ENCODE results near the gene AKAP14. TPM values are rescaled to one million over a fixed set of nuclear protein-coding genes. Genes with fewer than 3 reads are reported as not detected.

Gene AKAP14
- polyA plus RNA-seq, 1 donor (not counting 4 experiments of a cell fraction or from before 2014, with no cell fraction given) = not detected

DNA sequence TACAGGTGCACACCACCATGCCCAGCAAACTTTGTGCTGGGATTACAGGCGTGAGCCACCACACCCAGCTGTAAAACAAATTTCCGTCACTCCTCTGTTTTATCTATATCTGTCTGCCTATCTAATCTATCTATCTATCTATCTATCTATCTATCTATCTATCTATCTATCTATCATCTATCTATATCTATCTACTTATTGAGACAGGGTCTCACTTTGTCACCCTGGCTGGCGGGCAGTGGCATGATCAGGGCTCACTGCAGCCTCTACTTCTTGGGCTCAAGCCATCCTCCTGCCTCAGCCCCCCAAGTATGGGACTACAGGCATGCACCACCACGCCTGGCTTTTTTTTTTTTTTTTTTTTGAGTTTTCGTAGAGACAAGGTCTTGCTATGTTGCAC lies 20.6 kb downstream of the AKAP14 start:
- DNase-seq (ENCODE audit: low read depth, low spot score) (no peak), FAIRE-seq (no peak)
- Histone ChIP-seq H3K36me3 (ENCODE audit: control insufficient read depth in 2 of 2, extremely low read depth in 1 of 2, insufficient read depth in 2 of 2, low read length in 2 of 2) (no peaks in the 10 kb centered on the region), H3K9me3 (ENCODE audit: control insufficient read depth, low read depth, low read length) (no peaks in the 10 kb centered on the region), H3K79me2 (ENCODE audit: control insufficient read depth, insufficient read depth, low read length) (no peaks in the 10 kb centered on the region), H2AFZ (ENCODE audit: control insufficient read depth, low read length) (no peak overlapping the region), H4K20me1 (ENCODE audit: control insufficient read depth, extremely low read depth, insufficient read depth, low read length) (no peaks in the 10 kb centered on the region), H3K4me1 (ENCODE audit: control insufficient read depth, extremely low read depth, insufficient read depth, low read length) (no peaks in the 10 kb centered on the region), H3K27ac (ENCODE audit: control insufficient read depth, insufficient read depth, low read length) (no peak overlapping the region), H3K4me3 (ENCODE audit: control insufficient read depth in 2 of 3, extremely low read depth in 1 of 3, insufficient read depth in 2 of 3, low read depth in 1 of 3, low read length in 3 of 3) (no peak overlapping the region), H3K9me1 (ENCODE audit: control insufficient read depth, extremely low read depth, insufficient read depth, low read length) (no peaks in the 10 kb centered on the region), H3K4me2 (ENCODE audit: control insufficient read depth, extremely low read depth, insufficient read depth, low read depth, low read length) (no peak overlapping the region), H3K9ac (ENCODE audit: control insufficient read depth, extremely low read depth, insufficient read depth, low read length) (no peak overlapping the region), H3K27me3 (ENCODE audit: control insufficient read depth, extremely low read depth, insufficient read depth, low read length) (no peaks in the 10 kb centered on the region)
- dilution Hi-C loops (cut with MboI; ENCODE audit: extremely low pct_ligation_motif_present, low sequenced_read_pairs) = no loop called here
- TF ChIP-seq, protein P1, sequence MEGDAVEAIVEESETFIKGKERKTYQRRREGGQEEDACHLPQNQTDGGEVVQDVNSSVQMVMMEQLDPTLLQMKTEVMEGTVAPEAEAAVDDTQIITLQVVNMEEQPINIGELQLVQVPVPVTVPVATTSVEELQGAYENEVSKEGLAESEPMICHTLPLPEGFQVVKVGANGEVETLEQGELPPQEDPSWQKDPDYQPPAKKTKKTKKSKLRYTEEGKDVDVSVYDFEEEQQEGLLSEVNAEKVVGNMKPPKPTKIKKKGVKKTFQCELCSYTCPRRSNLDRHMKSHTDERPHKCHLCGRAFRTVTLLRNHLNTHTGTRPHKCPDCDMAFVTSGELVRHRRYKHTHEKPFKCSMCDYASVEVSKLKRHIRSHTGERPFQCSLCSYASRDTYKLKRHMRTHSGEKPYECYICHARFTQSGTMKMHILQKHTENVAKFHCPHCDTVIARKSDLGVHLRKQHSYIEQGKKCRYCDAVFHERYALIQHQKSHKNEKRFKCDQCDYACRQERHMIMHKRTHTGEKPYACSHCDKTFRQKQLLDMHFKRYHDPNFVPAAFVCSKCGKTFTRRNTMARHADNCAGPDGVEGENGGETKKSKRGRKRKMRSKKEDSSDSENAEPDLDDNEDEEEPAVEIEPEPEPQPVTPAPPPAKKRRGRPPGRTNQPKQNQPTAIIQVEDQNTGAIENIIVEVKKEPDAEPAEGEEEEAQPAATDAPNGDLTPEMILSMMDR (optimal IDR thresholded peaks at IDR 0.05 in 1 of 3, IDR thresholded peaks at IDR 0.05 in 1 of 3, conservative IDR thresholded peaks at IDR 0.05 in 1 of 3; ENCODE audit: extremely low read depth in 1 of 3, insufficient read depth in 2 of 3, low read length in 3 of 3) = no peak
- TF ChIP-seq EZH2 (IDR thresholded peaks at IDR 0.05; ENCODE audit: low read length) = no peak

DNA sequence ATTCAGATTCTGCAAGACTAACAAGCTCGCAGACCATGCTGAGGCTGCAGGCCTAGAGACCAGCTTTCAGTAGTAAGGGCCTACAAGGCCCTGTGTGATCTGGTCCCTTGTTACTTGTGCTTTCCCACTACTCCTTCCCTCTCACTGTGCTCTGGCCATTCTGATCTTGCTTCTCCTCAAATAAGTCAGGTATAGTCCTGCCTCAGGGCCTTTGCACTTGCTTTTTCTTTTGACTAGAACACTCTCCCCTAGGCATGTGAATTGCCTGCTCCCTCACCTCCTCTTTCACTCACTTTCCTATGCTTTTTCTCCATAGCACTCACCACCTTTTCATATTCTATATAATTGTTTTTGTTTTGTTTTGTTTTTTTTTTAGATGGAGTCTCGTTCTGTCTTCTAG lies 22.2 kb downstream of the AKAP14 start:
- H3K27ac ChIP-seq (ENCODE audit: control insufficient read depth, insufficient read depth, low read length) = no peak overlapping the region
- dilution Hi-C loops (cut with MboI; ENCODE audit: extremely low pct_ligation_motif_present, low sequenced_read_pairs) = no loop called here
- no peaks in the 10 kb centered on the region for H3K27me3 ChIP-seq (ENCODE audit: control insufficient read depth, extremely low read depth, insufficient read depth, low read length)
- H3K9me1 ChIP-seq (ENCODE audit: control insufficient read depth, extremely low read depth, insufficient read depth, low read length) = no peaks in the 10 kb centered on the region
- DNase-seq (ENCODE audit: low read depth, low spot score) (no peak), FAIRE-seq (no peak)
- H3K79me2 ChIP-seq (ENCODE audit: control insufficient read depth, insufficient read depth, low read length) = no peaks in the 10 kb centered on the region
- no peak overlapping the region for H3K9ac ChIP-seq (ENCODE audit: control insufficient read depth, extremely low read depth, insufficient read depth, low read length)
- no peak overlapping the region for H3K4me3 ChIP-seq (ENCODE audit: control insufficient read depth in 2 of 3, extremely low read depth in 1 of 3, insufficient read depth in 2 of 3, low read depth in 1 of 3, low read length in 3 of 3)
- TF ChIP-seq, protein P1 (optimal IDR thresholded peaks at IDR 0.05 in 1 of 3, IDR thresholded peaks at IDR 0.05 in 1 of 3, conservative IDR thresholded peaks at IDR 0.05 in 1 of 3; ENCODE audit: extremely low read depth in 1 of 3, insufficient read depth in 2 of 3, low read length in 3 of 3) = no peak
- no peak for TF ChIP-seq EZH2 (IDR thresholded peaks at IDR 0.05; ENCODE audit: low read length)
- no peak overlapping the region for H3K4me2 ChIP-seq (ENCODE audit: control insufficient read depth, extremely low read depth, insufficient read depth, low read depth, low read length)
- no peaks in the 10 kb centered on the region for H3K4me1 ChIP-seq (ENCODE audit: control insufficient read depth, extremely low read depth, insufficient read depth, low read length)
- H3K36me3 ChIP-seq (ENCODE audit: control insufficient read depth in 2 of 2, extremely low read depth in 1 of 2, insufficient read depth in 2 of 2, low read length in 2 of 2) = no peaks in the 10 kb centered on the region
- no peaks in the 10 kb centered on the region for H4K20me1 ChIP-seq (ENCODE audit: control insufficient read depth, extremely low read depth, insufficient read depth, low read length)
- no peaks in the 10 kb centered on the region for H3K9me3 ChIP-seq (ENCODE audit: control insufficient read depth, low read depth, low read length)
- no peak overlapping the region for H2AFZ ChIP-seq (ENCODE audit: control insufficient read depth, low read length)
